Testis (tissue), 5 donors: ENCODE measurements around the gene BMP4. TPM values are rescaled to one million over a fixed set of nuclear protein-coding genes. Genes with fewer than 3 reads are reported as not detected.

Experiments used
- DNase-seq: peaks from one replicate; pipeline ENCODE4 v3.0.0-alpha.2; 2019
- H3K27ac ChIP-seq, 2 donors: fragments of 200-600 bp; sonication (generic); one replicate each; pipeline ENCODE4 v1.5.1; 2019
- H3K27me3 ChIP-seq: fragments of 200-600 bp; sonication (generic); one replicate; pipeline ENCODE4 v1.5.1; 2019
- H3K36me3 ChIP-seq: fragments of 200-600 bp; sonication (generic); one replicate; pipeline ENCODE4 v1.5.1; 2017; ENCODE audit warnings: low read depth; ENCODE audit errors: missing control alignments
- H3K4me1 ChIP-seq: fragments of 200-600 bp; sonication (generic); one replicate; pipeline ENCODE4 v1.5.1; 2019
- H3K4me3 ChIP-seq, 2 donors: fragments of 200-600 bp; sonication (generic); one replicate each; pipeline ENCODE4 v1.5.1; 2017 to 2019
- H3K9me3 ChIP-seq: fragments of 200-600 bp; sonication (generic); one replicate; pipeline ENCODE4 v1.5.1; 2017
- CTCF ChIP-seq, 3 experiments: fragments of 450-650 bp in 2 of 3; fragments of 200-600 bp in 1 of 3; sonication (generic) in 1 of 3; IDR thresholded peaks; one replicate each; pipeline ENCODE4 v1.5.1; 2016 to 2019; ENCODE audit warnings: antibody characterized with exemption in 3 of 3, mild to moderate bottlenecking in 2 of 3, moderate library complexity in 1 of 3
- POLR2A ChIP-seq: fragments of 450-650 bp; IDR thresholded peaks from one replicate; pipeline ENCODE4 v1.6.1; 2017; ENCODE audit warnings: antibody characterized with exemption, mild to moderate bottlenecking, moderate library complexity
- WGBS, 2 donors: methylation state at CpG; one replicate each; pipeline ENCODE4 v1.1.5; 2018; 5-methylcytosine and 5-hydroxymethylcytosine counted together
- intact Hi-C: fragments of 100-400 bp; cut with DNase I; formaldehyde crosslinking; loops from one replicate; pipeline ENCODE4 v1.15.1; 2023; ENCODE audit warnings: low total_unique reads
- long read RNA-seq, 2 donors: transcript quantifications; one replicate each; lab custom pipeline, GENCODE V29; 2026
- polyA plus RNA-seq: library from polyadenylated mRNA; stranded (reverse); fragments of 350-450 nt; fragmentation: Illumina TruSeq; extraction: RNeasy Lipid Tissue Mini Kit (QIAGEN cat#74804); gene quantifications from one replicate; pipeline ENCODE4 v1.2.3, GENCODE V29; 2014; ENCODE audit warnings: low read depth, low replicate concordance; ENCODE audit not compliant: insufficient read depth
- total RNA-seq, 2 donors: library from RNA; depleted of rRNA; stranded (reverse); fragments of >200 nt; gene quantifications; one replicate each; pipeline ENCODE4 v1.2.3, GENCODE V29; 2016

Gene BMP4
- total RNA-seq (1 to 10 TPM; 2.0 to 3.5 TPM), polyA plus RNA-seq (8.4 TPM)
- long read RNA-seq, donor 1, partial matches to known transcripts, result 0 of 4 reads
- long read RNA-seq, donor 1, other reads (novel, unspliced or antisense), result 0 of 4 reads
- long read RNA-seq, donor 2, result 0 reads

GRCh38 chr14:53956427-53957201, at the start of gene BMP4:
Gene BMP4, minus strand, starts transcription at chr14:53956825. Its CDS starts 4,603 bp downstream, at chr14:53952222.
- intact Hi-C loops, result no loop called here
- Histone ChIP-seq H3K4me3 (peak within 1 kb of the TSS; percentile 52 to 54), H3K36me3 (no peaks in the 10 kb centered on the region), H3K4me1 (peaks cover 16% of the 10 kb centered on the region), H3K27ac (no peak within 1 kb of the TSS), H3K9me3 (no peaks in the 10 kb centered on the region), H3K27me3 (no peaks in the 10 kb centered on the region)
- TF ChIP-seq POLR2A (no peak), CTCF (IDR thresholded peaks at IDR 0.05) (no peak)
- 9 to 11% methylated on average over 38 to 44 of the region's 45 CpGs for WGBS, 2 donors
- DNase-seq, result peak; percentile 48

- no peak for DNase-seq
- H3K27ac ChIP-seq, result no peak overlapping the region
- intact Hi-C loops, result no loop called here
- H3K4me3 ChIP-seq, result no peak overlapping the region
- WGBS, 2 donors, result 88 to 96% methylated on average over 2 of the region's 2 CpGs
- no peaks in the 10 kb centered on the region for H3K36me3 ChIP-seq
- H3K4me1 ChIP-seq, result no peaks in the 10 kb centered on the region
- no peaks in the 10 kb centered on the region for H3K9me3 ChIP-seq
- TF ChIP-seq CTCF (IDR thresholded peaks at IDR 0.05) (no peak), POLR2A (no peak)
- H3K27me3 ChIP-seq, result no peaks in the 10 kb centered on the region
Observed at GRCh38 chr14:54003064-54003463, 46.4 kb upstream of the BMP4 start.

- Histone ChIP-seq H3K9me3 (no peaks in the 10 kb centered on the region), H3K4me3 (no peak overlapping the region), H3K27me3 (no peaks in the 10 kb centered on the region), H3K27ac (no peak overlapping the region), H3K36me3 (no peaks in the 10 kb centered on the region), H3K4me1 (no peaks in the 10 kb centered on the region)
- TF ChIP-seq CTCF (IDR thresholded peaks at IDR 0.05), result no peak
- TF ChIP-seq POLR2A, result no peak
- DNase-seq, result no peak
- intact Hi-C loops, result no loop called here
Observed at GRCh38 chr14:54002653-54003052, 46.0 kb upstream of the BMP4 start.

- H3K4me1 ChIP-seq, result no peaks in the 10 kb centered on the region
- no peak overlapping the region for H3K27ac ChIP-seq
- intact Hi-C loops, result no loop called here
- no peak for DNase-seq
- no peak overlapping the region for H3K4me3 ChIP-seq
- 73 to 74% methylated on average over 5 of the region's 5 CpGs for WGBS, 2 donors
- H3K9me3 ChIP-seq, result no peaks in the 10 kb centered on the region
- H3K27me3 ChIP-seq, result no peaks in the 10 kb centered on the region
- TF ChIP-seq CTCF (IDR thresholded peaks at IDR 0.05), result no peak
- no peak for TF ChIP-seq POLR2A
- no peaks in the 10 kb centered on the region for H3K36me3 ChIP-seq
Observed at GRCh38 chr14:54001189-54001878, 44.7 kb upstream of the BMP4 start.
